ENCODE measurements around the gene PSMG3. TPM values are rescaled to one million over a fixed set of nuclear protein-coding genes. Genes with fewer than 3 reads are reported as not detected.

Gene PSMG3
- total and polyA plus RNA-seq, 2 of the 8 experiments (the other 6 are each of a cell fraction or from before 2014, with no cell fraction given) = 30.2 to 62.0 TPM

GRCh38 chr7:1602386-1602785 is 32.6 kb upstream of the PSMG3 start:
- Histone ChIP-seq H3K79me1 (ENCODE audit: low read depth, low read length) (no peaks in the 10 kb centered on the region), H2BK15ac (ENCODE audit: low read length) (no peak overlapping the region), H3K4me1 (replicated peaks in 1 of 4; ENCODE audit: control insufficient read depth in 3 of 4, insufficient read depth in 4 of 4, low read length in 3 of 4) (no peaks in the 10 kb centered on the region; a peak in 1 of 7 replicates), H3K79me2 (ENCODE audit: control insufficient read depth in 1 of 2, insufficient read depth in 2 of 2, low read length in 2 of 2) (no peaks in the 10 kb centered on the region), H4K91ac (replicated peaks; ENCODE audit: insufficient read length, low read length) (peak overlapping the region; percentile 15), H3K9ac (replicated peaks in 1 of 4; ENCODE audit: extremely low read depth in 1 of 4, low read depth in 3 of 4, low read length in 3 of 4) (no peak overlapping the region), H3K18ac (ENCODE audit: extremely low read depth, low read length) (no peak overlapping the region), H3K4me2 (ENCODE audit: insufficient read depth in 1 of 2, low read depth in 2 of 2, low read length in 2 of 2) (no peak overlapping the region), H4K5ac (ENCODE audit: insufficient read length, low read depth, low read length) (no peak overlapping the region), H2AK5ac (ENCODE audit: low read depth, low read length) (no peak overlapping the region), H2BK5ac (ENCODE audit: low read depth, low read length) (no peak overlapping the region), H2AFZ (ENCODE audit: low read length) (no peak overlapping the region), H3K23ac (ENCODE audit: insufficient read length) (no peak overlapping the region), H3K4me3 (ENCODE audit: extremely low read depth in 1 of 4, insufficient read depth in 2 of 4, low read depth in 3 of 4, low read length in 4 of 4) (no peak overlapping the region), H3K27ac (ENCODE audit: low read depth, low read length) (no peak overlapping the region), H3K23me2 (ENCODE audit: low read depth, low read length) (no peaks in the 10 kb centered on the region; the same call in 1 of the 2 replicates), H3K14ac (ENCODE audit: insufficient read length) (no peak overlapping the region), H2BK20ac (ENCODE audit: low read length) (no peak overlapping the region), H3K9me3 (ENCODE audit: insufficient read depth in 2 of 2, low read depth in 1 of 2, low read length in 1 of 2) (no peaks in the 10 kb centered on the region), H2BK120ac (replicated peaks; ENCODE audit: low read depth, low read length) (no peak overlapping the region), H3K4ac (replicated peaks; ENCODE audit: insufficient read length, low read depth, low read length) (no peak overlapping the region), H2BK12ac (ENCODE audit: low read depth, low read length) (no peak overlapping the region), H4K20me1 (replicated peaks in 1 of 2; ENCODE audit: control insufficient read depth in 1 of 2, insufficient read depth in 2 of 2, low read length in 2 of 2) (peaks cover 0 to 1% of the 10 kb centered on the region in 2 experiments), H3K36me3 (ENCODE audit: control insufficient read depth in 2 of 4, insufficient read depth in 4 of 4, low read length in 3 of 4) (no peaks in the 10 kb centered on the region), H3K56ac (replicated peaks; ENCODE audit: insufficient read length, low read depth, low read length) (no peak overlapping the region), H4K8ac (ENCODE audit: extremely low read depth, insufficient read depth, low read length) (no peak overlapping the region), H3K27me3 (replicated peaks in 1 of 4; ENCODE audit: control insufficient read depth in 3 of 4, extremely low read depth in 1 of 4, insufficient read depth in 3 of 4, low read length in 3 of 4) (no peaks in the 10 kb centered on the region)
- CTCF ChIA-PET (ENCODE audit: partially characterized antibody) = interaction anchor here (2.6 kb wide), 1 partner anchor 11 kb away, joined by 7 read pairs; no protein-coding TSS in a partner anchor
- 94% methylated on average over 14 of the region's 15 CpGs; no CpG with 5 or more reads in 1 of the 2 experiments for WGBS, 2 experiments (ENCODE audit: extremely low coverage in 1 of 2, insufficient coverage in 1 of 2, insufficient read length in 1 of 2, insufficient replicate concordance in 2 of 2, low coverage in 1 of 2, low lambda C conversion rate in 2 of 2, missing lambda C conversion rate in 1 of 2)
- DNase-seq (ENCODE audit: low read depth in 1 of 2, low spot score in 2 of 2) (no peak), FAIRE-seq (no peak)
- POLR2A ChIA-PET (ENCODE audit: partially characterized antibody) = no interaction called here
- TF ChIP-seq JUN (IDR thresholded peaks at IDR 0.05; ENCODE audit: low read depth, low read length) (no peak), TAF7 (optimal IDR thresholded peaks at IDR 0.05; ENCODE audit: borderline replicate concordance, low read depth, low read length) (no peak), POU5F1 (IDR thresholded peaks at IDR 0.05; ENCODE audit: low read depth, low read length) (no peak), BACH1 (IDR thresholded peaks at IDR 0.05; ENCODE audit: low read length) (no peak), SIRT6 (IDR thresholded peaks at IDR 0.05; ENCODE audit: low read length) (no peak), ZNF274 (IDR thresholded peaks at IDR 0.05; ENCODE audit: borderline replicate concordance, extremely low read depth, low read length) (no peak), CBX5 (IDR thresholded peaks at IDR 0.05; ENCODE audit: low read depth, low read length) (no peak), NANOG (IDR thresholded peaks at IDR 0.05; ENCODE audit: insufficient read depth, low read depth, low read length, poor library complexity, severe bottlenecking) (no peak), HDAC2 (IDR thresholded peaks at IDR 0.05; ENCODE audit: borderline replicate concordance in 1 of 2, low read depth in 2 of 2, low read length in 2 of 2) (no peak), CEBPB (IDR thresholded peaks at IDR 0.05; ENCODE audit: low read depth, low read length) (no peak), MAFK (IDR thresholded peaks at IDR 0.05; ENCODE audit: low read depth, low read length) (no peak), RAD21 (IDR thresholded peaks at IDR 0.05 in 1 of 2, conservative IDR thresholded peaks at IDR 0.05 in 1 of 2; ENCODE audit: low read depth in 2 of 2, low read length in 2 of 2) (no peak)
